Gastrocnemius medialis (tissue), 4 donors: ENCODE results near the gene SETX.

Experiments used
- CTCF ChIP-seq, 5 experiments: fragments of 450-650 bp in 3 of 5; fragments of 200-600 bp in 2 of 5; sonication (generic) in 2 of 5; IDR thresholded peaks in 4 of 5; conservative IDR thresholded peaks in 1 of 5; 1 replicate in 4 of 5; 2 replicates in 1 of 5; pipeline ENCODE4 v1.5.1; 2016 to 2019; ENCODE audit warnings: antibody characterized with exemption in 5 of 5, mild to moderate bottlenecking in 3 of 5, moderate library complexity in 3 of 5
- POLR2A ChIP-seq, 2 donors: fragments of 450-650 bp; IDR thresholded peaks; one replicate each; pipeline ENCODE4 v1.6.1; 2017; ENCODE audit warnings: antibody characterized with exemption in 2 of 2, mild to moderate bottlenecking in 2 of 2, moderate library complexity in 2 of 2

- no peak for TF ChIP-seq CTCF (IDR thresholded peaks at IDR 0.05 in 4 of 5, conservative IDR thresholded peaks at IDR 0.05 in 1 of 5)
- TF ChIP-seq POLR2A (IDR thresholded peaks at IDR 0.05): no peak
Measured at GRCh38 chr9:132287256-132287760, 67.5 kb downstream of the SETX start.
